HepG2 (cell line): Measurements from ENCODE around the gene FBXO4. TPM values are rescaled to one million over a fixed set of nuclear protein-coding genes. Genes with fewer than 3 reads are reported as not detected.

Source experiments
- ATAC-seq: fragments of 200-7000 bp; cut with Tn5 transposase; 3 replicates; pipeline ENCODE4 v1.9.1; 2020; ENCODE audit warnings: mild to moderate bottlenecking, moderate library complexity
- BruUV-seq: library from RNA; stranded (reverse); fragments of 400-500 nt; replicated peaks from 2 replicates; lab custom pipeline; 2021; lab: Mats Ljungman, UMichigan
- CTCF ChIA-PET: fragments of 300-600 bp; formaldehyde crosslinking; extraction: SDS; loops from one replicate; lab custom pipeline; 2021; ENCODE audit warnings: low total read pairs, inconsistent platforms, low intra/inter-chr PET ratio; lab: Yijun Ruan, JAX
- POLR2A ChIA-PET: fragments of 350-600 bp; sonication (Branson Sonifier 250); formaldehyde crosslinking; loops from one replicate; lab custom pipeline; 2020; ENCODE audit warnings: antibody characterized with exemption, inconsistent platforms; lab: Yijun Ruan, JAX
- DNase-seq: peaks from one replicate; pipeline ENCODE4 v3.0.0-alpha.2; 2015; ENCODE audit warnings: low spot score
- FAIRE-seq: peaks from 3 replicates; lab custom pipeline; 2011; peaks lifted over from hg19 to GRCh38; lab: Jason Lieb, UNC
- H2AFZ ChIP-seq: one replicate; pipeline ENCODE4 v1.6.1; 2011; ENCODE audit warnings: low read length, inconsistent platforms
- H3K27ac ChIP-seq: fragments of 300-600 bp; 3 replicates; pipeline ENCODE4 v1.8.0; 2011; ENCODE audit warnings: mixed run types, mild to moderate bottlenecking, mixed read lengths, low read length, inconsistent platforms; ENCODE audit not compliant: insufficient read depth; ENCODE audit errors: extremely low read length
- H3K27me3 ChIP-seq, 2 experiments: fragments of 200-600 bp in 1 of 2; 2 replicates in 1 of 2; 3 replicates in 1 of 2; pipeline versions ENCODE4 v1.6.0 to v1.8.0; 2011; ENCODE audit warnings: low read length in 2 of 2, mild to moderate bottlenecking in 2 of 2, moderate library complexity in 2 of 2, inconsistent platforms in 1 of 2; ENCODE audit not compliant: insufficient read depth in 2 of 2, control insufficient read depth in 1 of 2
- H3K36me3 ChIP-seq, 2 experiments: fragments of 200-600 bp in 1 of 2; replicated peaks in 1 of 2; 2 replicates in 1 of 2; 3 replicates in 1 of 2; pipeline versions ENCODE4 v1.5.1 to v1.8.0; 2011; ENCODE audit warnings: low read length in 2 of 2, inconsistent platforms in 1 of 2; ENCODE audit not compliant: insufficient read depth in 2 of 2, control insufficient read depth in 1 of 2
- H3K4me1 ChIP-seq: 2 replicates; pipeline ENCODE4 v1.5.1; 2012; ENCODE audit warnings: low read length, inconsistent platforms; ENCODE audit not compliant: insufficient read depth
- H3K4me2 ChIP-seq: 2 replicates; pipeline ENCODE4 v1.6.0; 2011; ENCODE audit warnings: low read depth, low read length, inconsistent platforms
- H3K4me3 ChIP-seq, 3 experiments: fragments of 200-600 bp in 1 of 3; sonication (generic), shearing (Covaris generic) in 1 of 3; replicated peaks in 1 of 3; 2 replicates each; pipeline ENCODE4 v1.5.1; 2011 to 2016; ENCODE audit warnings: low read length in 3 of 3, inconsistent platforms in 2 of 3, low read depth in 2 of 3, mild to moderate bottlenecking in 2 of 3, control low read depth in 1 of 3, mixed read lengths in 1 of 3; ENCODE audit not compliant: insufficient read depth in 1 of 3
- H3K79me2 ChIP-seq: one replicate; pipeline ENCODE4 v1.6.1; 2011; ENCODE audit warnings: low read length, inconsistent platforms; ENCODE audit not compliant: insufficient read depth
- H3K9ac ChIP-seq: 2 replicates; pipeline ENCODE4 v1.6.0; 2011; ENCODE audit warnings: mild to moderate bottlenecking, low read depth, low read length, inconsistent platforms; ENCODE audit not compliant: insufficient read depth
- H3K9me3 ChIP-seq: 2 replicates; pipeline ENCODE4 v1.5.1; 2012; ENCODE audit warnings: mild to moderate bottlenecking, low read length
- H4K20me1 ChIP-seq: 2 replicates; pipeline ENCODE4 v1.6.0; 2011; ENCODE audit warnings: inconsistent platforms, mild to moderate bottlenecking, low read length, moderate library complexity; ENCODE audit not compliant: insufficient read depth
- AGO2 ChIP-seq: fragments of 200-400 bp; formaldehyde crosslinking; optimal IDR thresholded peaks from 2 replicates; pipeline ENCODE3; 2017; ENCODE audit warnings: mild to moderate bottlenecking, low read depth, low read length, moderate library complexity
- HNF4G ChIP-seq, 2 experiments: sonication (generic) in 1 of 2; formaldehyde crosslinking in 1 of 2; IDR thresholded peaks; 2 replicates each; pipeline versions ENCODE4 v1.4.0 to v1.6.1; 2011 to 2020; ENCODE audit warnings: borderline replicate concordance in 2 of 2, low read depth in 2 of 2, mild to moderate bottlenecking in 2 of 2, low read length in 1 of 2, missing genetic modification reagents in 1 of 2, moderate library complexity in 1 of 2
- JUN ChIP-seq: sonication (generic); formaldehyde crosslinking; IDR thresholded peaks from 2 replicates; pipeline ENCODE4 v1.4.0; 2020; ENCODE audit warnings: mild to moderate bottlenecking, missing genetic modification reagents
- JUNB ChIP-seq: sonication (generic); formaldehyde crosslinking; IDR thresholded peaks from 2 replicates; pipeline ENCODE4 v1.8.0; 2022; ENCODE audit warnings: missing genetic modification reagents, mild to moderate bottlenecking, borderline replicate concordance
- KDM1A ChIP-seq: IDR thresholded peaks from 2 replicates; pipeline ENCODE4 v1.6.1; 2016; ENCODE audit warnings: missing compliant biosample characterization
- MXD4 ChIP-seq: IDR thresholded peaks from 2 replicates; pipeline ENCODE4 v1.6.1; 2016; ENCODE audit warnings: mild to moderate bottlenecking, missing biosample characterization, missing genetic modification reagents
- SKI ChIP-seq: fragments of 450-650 bp; IDR thresholded peaks from one replicate; pipeline ENCODE4 v1.6.1; 2018; ENCODE audit warnings: mild to moderate bottlenecking; ENCODE audit not compliant: partially characterized antibody
- SRSF4 ChIP-seq: fragments of 200-400 bp; formaldehyde crosslinking; IDR thresholded peaks from one replicate; pipeline ENCODE4 v1.6.1; 2018; ENCODE audit warnings: mild to moderate bottlenecking, low read depth, low read length, moderate library complexity; ENCODE audit not compliant: poor library complexity, severe bottlenecking
- SRSF9 ChIP-seq: fragments of 200-400 bp; formaldehyde crosslinking; IDR thresholded peaks from 2 replicates; pipeline ENCODE4 v1.6.1; 2018; ENCODE audit warnings: borderline replicate concordance, mild to moderate bottlenecking, low read depth, low read length; ENCODE audit not compliant: insufficient read depth, poor library complexity, severe bottlenecking
- ZC3H13 ChIP-seq: sonication (generic); formaldehyde crosslinking; IDR thresholded peaks from 2 replicates; pipeline ENCODE4 v1.8.1; 2023; ENCODE audit warnings: mild to moderate bottlenecking, missing genetic modification reagents, moderate library complexity
- ZFAT ChIP-seq: sonication (generic); formaldehyde crosslinking; conservative IDR thresholded peaks from 2 replicates; pipeline ENCODE4 v1.8.1; 2023; ENCODE audit warnings: missing genetic modification reagents, inconsistent platforms
- ZFP36L2 ChIP-seq: sonication (generic); formaldehyde crosslinking; IDR thresholded peaks from 2 replicates; pipeline ENCODE4 v1.4.0; 2020; ENCODE audit warnings: missing genetic modification reagents
- ZNF101 ChIP-seq: sonication (generic); formaldehyde crosslinking; IDR thresholded peaks from 2 replicates; pipeline ENCODE4 v1.4.0; 2020; ENCODE audit warnings: mild to moderate bottlenecking, low read depth, missing genetic modification reagents, borderline replicate concordance
- ZNF329 ChIP-seq: sonication (generic); formaldehyde crosslinking; IDR thresholded peaks from 2 replicates; pipeline ENCODE4 v1.9.0; 2021; ENCODE audit warnings: low read depth, mild to moderate bottlenecking, missing genetic modification reagents
- ZNF33A ChIP-seq: sonication (generic); formaldehyde crosslinking; IDR thresholded peaks from 2 replicates; pipeline ENCODE4 v1.5.1; 2020; ENCODE audit warnings: missing genetic modification reagents, mild to moderate bottlenecking, moderate library complexity, borderline replicate concordance
- ZNF44 ChIP-seq: sonication (generic); formaldehyde crosslinking; IDR thresholded peaks from 2 replicates; pipeline ENCODE4 v1.5.1; 2020; ENCODE audit warnings: mild to moderate bottlenecking, missing genetic modification reagents
- ZNF510 ChIP-seq: sonication (generic); formaldehyde crosslinking; IDR thresholded peaks from 2 replicates; pipeline ENCODE4 v1.4.0; 2020; ENCODE audit warnings: low read depth, mild to moderate bottlenecking, missing genetic modification reagents
- ZNF619 ChIP-seq: sonication (generic); formaldehyde crosslinking; IDR thresholded peaks from 2 replicates; pipeline ENCODE4 v1.4.0; 2020; ENCODE audit warnings: mild to moderate bottlenecking, missing genetic modification reagents
- WGBS: methylation state at CpG from one replicate; pipeline ENCODE4 v1.1.6; 2017; ENCODE audit warnings: low lambda C conversion rate; 5-methylcytosine and 5-hydroxymethylcytosine counted together
- in situ Hi-C: cut with HindIII; loops from 2 replicates; pipeline ENCODE4 v1.10.0; 2017; ENCODE audit warnings: low pct_unique_long_range_greater_than_20kb; ENCODE audit not compliant: extremely low pct_ligation_motif_present
- intact Hi-C: fragments of 100-400 bp; cut with micrococcal nuclease; formaldehyde crosslinking; loops from one replicate; pipeline ENCODE4 v1.10.0; 2022; ENCODE audit not compliant: unreplicated experiment
- polyA plus RNA-seq, 8 experiments: library from polyadenylated mRNA; depleted of rRNA in 3 of 8; stranded (reverse) in 7 of 8; unstranded in 1 of 8; fragments of >200 nt; fragmentation: Illumina TruSeq in 4 of 8; extraction: Trizol in 4 of 8; gene quantifications; 2 replicates each; pipeline versions ENCODE4 v1.2.1 to v1.2.3, GENCODE V29; 2011 to 2016; ENCODE audit warnings: low read depth in 4 of 8, missing spikeins in 1 of 8, mixed read lengths in 1 of 8; ENCODE audit not compliant: insufficient read depth in 1 of 8
- total RNA-seq, 5 experiments: library from RNA; depleted of rRNA; stranded (reverse); fragments of >200 nt; fragmentation: Illumina TruSeq; extraction: Trizol; gene quantifications; 2 replicates each; pipeline ENCODE4 v1.2.3, GENCODE V29; 2016; ENCODE audit warnings: low read depth in 1 of 5
- TF ChIP-seq, protein P1 (sequence below): sonication (generic); formaldehyde crosslinking; IDR thresholded peaks from 2 replicates; pipeline ENCODE4 v1.8.1; 2023; ENCODE audit warnings: mild to moderate bottlenecking, missing genetic modification reagents

Gene FBXO4
- total and polyA plus RNA-seq, 2 of the 13 experiments (the other 11 are each of a cell fraction or from before 2014, with no cell fraction given), result 5.2 to 16.4 TPM

DNA sequence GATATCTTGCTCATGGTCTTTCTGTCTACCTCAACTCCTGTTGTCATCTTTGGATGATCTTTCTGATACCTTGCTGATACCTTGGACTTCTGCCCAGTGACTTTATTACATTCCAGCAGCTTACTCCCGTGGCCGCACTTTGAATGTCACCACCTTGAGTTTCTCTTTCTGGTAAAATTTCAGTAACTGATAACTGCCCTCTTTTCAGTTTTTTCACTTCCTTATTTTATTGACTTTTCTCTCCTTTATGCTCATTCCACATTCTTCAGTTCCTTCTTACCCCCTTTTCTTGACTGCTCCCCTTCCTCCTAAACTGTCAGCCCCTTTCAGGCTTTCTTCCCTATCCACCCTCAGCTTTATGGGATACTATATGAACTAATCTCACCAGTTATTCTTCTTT lies 7.0 kb upstream of the FBXO4 start:
- no peak overlapping the region for H2AFZ ChIP-seq
- H3K4me1 ChIP-seq, result no peaks in the 10 kb centered on the region
- no peak overlapping the region for H3K9ac ChIP-seq
- WGBS, result 97% methylated on average over 2 of the region's 2 CpGs
- intact Hi-C loops, result no loop called here
- no peak overlapping the region for H3K4me3 ChIP-seq
- H3K9me3 ChIP-seq, result no peaks in the 10 kb centered on the region
- H4K20me1 ChIP-seq, result no peaks in the 10 kb centered on the region
- CTCF ChIA-PET, result no interaction called here
- FAIRE-seq, result no peak
- peaks cover 5 to 66% of the 10 kb centered on the region in 2 experiments; a peak in 4 of 5 replicates for H3K36me3 ChIP-seq
- no peak overlapping the region for H3K4me2 ChIP-seq
- TF ChIP-seq ZFAT (CRISPR knock-in tag) (no peak), SRSF9 (no peak), AGO2 (no peak), SRSF4 (no peak), MXD4 (CRISPR knock-in tag) (no peak), KDM1A (no peak), ZFP36L2 (CRISPR knock-in tag) (no peak), ZNF33A (no peak)
- TF ChIP-seq, all 625 proteins: peak for 0
- Histone ChIP-seq H3K27me3 (no peaks in the 10 kb centered on the region), H3K27ac (no peak overlapping the region), H3K79me2 (no peaks in the 10 kb centered on the region)
- no peak for ATAC-seq
- no TSS peak for BruUV-seq
- no peak for DNase-seq
- POLR2A ChIA-PET, result no interaction called here
- in situ Hi-C loops, result no loop called here

DNA sequence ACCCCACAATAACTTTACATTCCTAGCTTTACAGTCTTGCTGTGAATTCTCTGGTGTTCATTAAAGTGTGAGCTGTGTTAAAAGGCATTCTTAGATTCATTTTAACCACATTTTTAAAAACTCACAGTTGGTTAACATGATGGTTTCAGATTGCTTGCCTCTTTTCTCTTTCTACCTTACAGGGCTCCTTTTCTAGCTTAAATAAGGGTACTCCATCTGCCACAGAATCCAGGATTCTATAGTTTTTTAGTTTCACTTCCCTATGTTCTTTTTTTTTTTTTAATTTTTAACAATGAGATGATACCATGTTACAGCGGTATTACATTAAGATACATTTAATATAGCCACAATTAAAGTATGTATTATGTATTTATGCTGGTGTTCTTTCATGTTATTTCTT lies 3.9 kb upstream of the FBXO4 start:
- Histone ChIP-seq H3K36me3 (peaks cover 3 to 40% of the 10 kb centered on the region in 2 experiments; a peak in 4 of 5 replicates), H3K27me3 (no peaks in the 10 kb centered on the region; a peak in 1 of 5 replicates), H3K27ac (no peak overlapping the region), H3K9me3 (no peaks in the 10 kb centered on the region), H4K20me1 (no peaks in the 10 kb centered on the region), H3K9ac (no peak overlapping the region), H2AFZ (no peak overlapping the region), H3K4me2 (no peak overlapping the region), H3K4me1 (peaks cover 17% of the 10 kb centered on the region), H3K4me3 (no peak overlapping the region), H3K79me2 (peaks cover 2% of the 10 kb centered on the region)
- ATAC-seq, result no peak
- in situ Hi-C loops (no loop called here), intact Hi-C loops (no loop called here)
- POLR2A ChIA-PET, result no interaction called here
- 95% methylated on average over 1 of the region's 1 CpG for WGBS
- CTCF ChIA-PET, result no interaction called here
- no peak for FAIRE-seq
- no peak for DNase-seq
- no TSS peak for BruUV-seq
- TF ChIP-seq ZNF101 (CRISPR knock-in tag) (no peak), SKI (no peak), JUNB (no peak), JUN (CRISPR knock-in tag) (no peak), HNF4G (IDR thresholded peaks at IDR 0.05; ENCODE audit: borderline replicate concordance, low read depth, low read length) (no peak), HNF4G (CRISPR knock-in tag; IDR thresholded peaks at IDR 0.05; ENCODE audit: borderline replicate concordance, low read depth) (no peak), ZNF44 (CRISPR knock-in tag) (no peak), ZNF619 (CRISPR knock-in tag) (no peak), ZC3H13 (CRISPR knock-in tag) (no peak), ZNF510 (CRISPR knock-in tag) (no peak), ZNF329 (CRISPR knock-in tag) (no peak)
- TF ChIP-seq, protein P1, sequence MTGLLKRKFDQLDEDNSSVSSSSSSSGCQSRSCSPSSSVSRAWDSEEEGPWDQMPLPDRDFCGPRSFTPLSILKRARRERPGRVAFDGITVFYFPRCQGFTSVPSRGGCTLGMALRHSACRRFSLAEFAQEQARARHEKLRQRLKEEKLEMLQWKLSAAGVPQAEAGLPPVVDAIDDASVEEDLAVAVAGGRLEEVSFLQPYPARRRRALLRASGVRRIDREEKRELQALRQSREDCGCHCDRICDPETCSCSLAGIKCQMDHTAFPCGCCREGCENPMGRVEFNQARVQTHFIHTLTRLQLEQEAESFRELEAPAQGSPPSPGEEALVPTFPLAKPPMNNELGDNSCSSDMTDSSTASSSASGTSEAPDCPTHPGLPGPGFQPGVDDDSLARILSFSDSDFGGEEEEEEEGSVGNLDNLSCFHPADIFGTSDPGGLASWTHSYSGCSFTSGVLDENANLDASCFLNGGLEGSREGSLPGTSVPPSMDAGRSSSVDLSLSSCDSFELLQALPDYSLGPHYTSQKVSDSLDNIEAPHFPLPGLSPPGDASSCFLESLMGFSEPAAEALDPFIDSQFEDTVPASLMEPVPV, result no peak
